Liver (tissue), 9 donors: ENCODE measurements around the gene PBLD. TPM values are rescaled to one million over a fixed set of nuclear protein-coding genes. Genes with fewer than 3 reads are reported as not detected.
"Not testable (repeated sequence)": the region's sequence is repeated elsewhere in the genome, so short reads cannot be mapped to it uniquely, and the experiment has no call there.

Source experiments
- DNase-seq: peaks from one replicate; pipeline ENCODE4 v3.0.0-alpha.2; 2017; ENCODE audit warnings: low spot score
- H3K27ac ChIP-seq, 2 donors: one replicate each; pipeline ENCODE4 v1.7.0; 2013; ENCODE audit warnings: inconsistent platforms in 2 of 2, low read length in 2 of 2, control low read depth in 1 of 2, low read depth in 1 of 2, mild to moderate bottlenecking in 1 of 2
- H3K27me3 ChIP-seq, 4 donors: one replicate each; pipeline versions ENCODE4 v1.6.1 to v1.7.0; 2013; ENCODE audit warnings: low read length in 3 of 4, inconsistent platforms in 1 of 4, mild to moderate bottlenecking in 1 of 4, moderate library complexity in 1 of 4; ENCODE audit not compliant: control insufficient read depth in 4 of 4, insufficient read depth in 4 of 4
- H3K36me3 ChIP-seq, 4 donors: one replicate each; pipeline versions ENCODE4 v1.6.1 to v1.7.0; 2013; ENCODE audit warnings: low read length in 3 of 4, mild to moderate bottlenecking in 3 of 4, low read depth in 1 of 4, moderate library complexity in 1 of 4; ENCODE audit not compliant: control insufficient read depth in 4 of 4, insufficient read depth in 3 of 4
- H3K4me1 ChIP-seq, 4 donors: one replicate each; pipeline versions ENCODE4 v1.6.1 to v1.7.0; 2013; ENCODE audit warnings: low read length in 3 of 4, mild to moderate bottlenecking in 3 of 4, moderate library complexity in 1 of 4; ENCODE audit not compliant: control insufficient read depth in 4 of 4, insufficient read depth in 4 of 4
- H3K4me3 ChIP-seq, 3 donors: one replicate each; pipeline versions ENCODE4 v1.6.1 to v1.7.0; 2013; ENCODE audit warnings: low read length in 3 of 3, control low read depth in 1 of 3, low read depth in 1 of 3, mild to moderate bottlenecking in 1 of 3
- H3K9ac ChIP-seq, 2 donors: one replicate each; pipeline ENCODE4 v1.7.0; 2013; ENCODE audit warnings: low read length in 2 of 2, mild to moderate bottlenecking in 2 of 2, moderate library complexity in 2 of 2, control low read depth in 1 of 2, low read depth in 1 of 2
- H3K9me3 ChIP-seq, 4 donors: one replicate each; pipeline versions ENCODE4 v1.6.1 to v1.7.0; 2013; ENCODE audit warnings: low read length in 3 of 4; ENCODE audit not compliant: control insufficient read depth in 4 of 4
- CTCF ChIP-seq: fragments of 150-350 bp; IDR thresholded peaks from 2 replicates; pipeline ENCODE4 v1.5.1; 2017; ENCODE audit warnings: improper control_type of control experiment, low read depth, low read length; ENCODE audit not compliant: missing input control
- EGR1 ChIP-seq, 2 donors: IDR thresholded peaks; 2 replicates each; pipeline ENCODE4 v1.6.1; 2016 to 2018; ENCODE audit warnings: antibody characterized with exemption in 2 of 2, low read depth in 2 of 2
- FOXA1 ChIP-seq: IDR thresholded peaks from 2 replicates; pipeline ENCODE4 v1.6.1; 2016; ENCODE audit warnings: antibody characterized with exemption
- HNF4G ChIP-seq: IDR thresholded peaks from 2 replicates; pipeline ENCODE4 v1.6.1; 2016; ENCODE audit warnings: antibody characterized with exemption
- MAX ChIP-seq: IDR thresholded peaks from 2 replicates; pipeline ENCODE4 v1.6.1; 2016; ENCODE audit warnings: antibody characterized with exemption
- NR2F2 ChIP-seq: IDR thresholded peaks from 2 replicates; pipeline ENCODE4 v1.6.1; 2016; ENCODE audit warnings: antibody characterized with exemption
- REST ChIP-seq: IDR thresholded peaks from 2 replicates; pipeline ENCODE4 v1.6.1; 2016; ENCODE audit warnings: antibody characterized with exemption, mild to moderate bottlenecking
- SP1 ChIP-seq: IDR thresholded peaks from 2 replicates; pipeline ENCODE4 v1.6.1; 2018; ENCODE audit warnings: antibody characterized with exemption, mild to moderate bottlenecking
- ZBTB33 ChIP-seq: IDR thresholded peaks from 2 replicates; pipeline ENCODE4 v1.6.1; 2016; ENCODE audit warnings: antibody characterized with exemption
- WGBS: extraction: QIAGEN DNeasy Blood & Tissue Kit; methylation state at CpG from one replicate; pipeline ENCODE4 v1.1.7; 2013; 5-methylcytosine and 5-hydroxymethylcytosine counted together
- polyA plus RNA-seq, 2 donors: library from polyadenylated mRNA; stranded (reverse) in 1 of 2; unstranded in 1 of 2; fragments of 200-250 nt in 1 of 2; fragments of >200 nt in 1 of 2; fragmentation: Nextera tagmentation in 1 of 2; extraction: Ambion mirVana in 1 of 2; gene quantifications; one replicate each; pipeline versions ENCODE4 v1.2.1 to v1.2.3, GENCODE V29; 2013 to 2015
- total RNA-seq, 2 donors: library from RNA; depleted of rRNA; stranded (reverse); fragments of >200 nt; gene quantifications; one replicate each; pipeline ENCODE4 v1.2.3, GENCODE V29; 2014
- donor health status: healthy.
- donor health status: healthy.
- donor health status: healthy.
- donor health status: healthy.
- donor health status: healthy.

Gene PBLD
- total and polyA plus RNA-seq, 4 donors = 63.3 to 175 (median 103) TPM

GRCh38 chr10:68280758-68281157 lies 52.0 kb downstream of the PBLD start:
- no peak for TF ChIP-seq REST
- no peak for TF ChIP-seq EGR1 (IDR thresholded peaks at IDR 0.05; ENCODE audit: low read depth in 2 of 2)
- no peak for TF ChIP-seq SP1
- no peak for TF ChIP-seq NR2F2
- no peak for TF ChIP-seq MAX
- TF ChIP-seq ZBTB33 = no peak
- no peak for TF ChIP-seq HNF4G
- TF ChIP-seq FOXA1 = no peak
- TF ChIP-seq CTCF = no peak
- DNase-seq = no peak

GRCh38 chr10:68278906-68279753 lies 53.6 kb downstream of the PBLD start:
- H3K4me1 ChIP-seq, H3K9me3 ChIP-seq, H3K27ac ChIP-seq, H3K4me3 ChIP-seq, H3K27me3 ChIP-seq, H3K9ac ChIP-seq, DNase-seq: not testable (repeated sequence)
- peaks cover 5 to 26% (median 13%) of the 10 kb centered on the region in 4 donors for H3K36me3 ChIP-seq
- WGBS = 96% methylated on average over 70 of the region's 70 CpGs

More at GRCh38 chr10:68280758-68281157, 52.0 kb downstream of the PBLD start:
- peaks cover 0 to 7% (median 0%) of the 10 kb centered on the region in 4 donors for H3K9me3 ChIP-seq
- H3K27me3 ChIP-seq = no peaks in the 10 kb centered on the region
- H3K4me1 ChIP-seq = no peaks in the 10 kb centered on the region
- H3K36me3 ChIP-seq = peaks cover 5 to 34% (median 25%) of the 10 kb centered on the region in 4 donors
- no peak overlapping the region for H3K4me3 ChIP-seq
- WGBS = 97% methylated on average over 4 of the region's 4 CpGs
- no peak overlapping the region for H3K9ac ChIP-seq
- no peak overlapping the region for H3K27ac ChIP-seq

- not testable (repeated sequence) for DNase-seq
Observed at GRCh38 chr10:68277814-68278213, 54.9 kb downstream of the PBLD start.

More at GRCh38 chr10:68277814-68278213, 54.9 kb downstream of the PBLD start:
- not testable (repeated sequence) for H3K4me1 ChIP-seq, H3K4me3 ChIP-seq, H3K27ac ChIP-seq, H3K9ac ChIP-seq, H3K27me3 ChIP-seq, H3K9me3 ChIP-seq
- peaks cover 3 to 18% (median 8%) of the 10 kb centered on the region in 4 donors for H3K36me3 ChIP-seq
- 99% methylated on average over 2 of the region's 2 CpGs for WGBS
